Neural progenitor cell (in vitro differentiated cells): ENCODE data around the gene B3GNT2. TPM values are rescaled to one million over a fixed set of nuclear protein-coding genes. Genes with fewer than 3 reads are reported as not detected.

Experiments
- DNase-seq: peaks from one replicate; pipeline ENCODE4 v3.0.0-alpha.2; 2016; ENCODE audit warnings: low spot score
- H2AFZ ChIP-seq: fragments of 200-600 bp; sonication (generic); replicated peaks from 2 replicates; pipeline ENCODE4 v1.6.1; 2016; ENCODE audit warnings: antibody characterized with exemption
- H3F3A ChIP-seq: fragments of 200-600 bp; sonication (generic); 2 replicates; pipeline ENCODE4 v1.6.1; 2016; ENCODE audit warnings: antibody characterized with exemption, low read depth
- H3K27ac ChIP-seq: fragments of 200-600 bp; sonication (generic); 2 replicates; pipeline ENCODE4 v1.5.1; 2016; ENCODE audit warnings: mild to moderate bottlenecking
- H3K27me3 ChIP-seq: fragments of 200-600 bp; sonication (generic); 2 replicates; pipeline ENCODE4 v1.6.1; 2016; ENCODE audit warnings: mild to moderate bottlenecking, moderate library complexity
- H3K36me3 ChIP-seq: fragments of 200-600 bp; sonication (generic); 2 replicates; pipeline ENCODE4 v1.5.1; 2016
- H3K4me1 ChIP-seq: fragments of 200-600 bp; sonication (generic); 2 replicates; pipeline ENCODE4 v1.6.1; 2016; ENCODE audit warnings: mixed run types
- H3K4me2 ChIP-seq: fragments of 200-600 bp; sonication (generic); 2 replicates; pipeline ENCODE4 v1.6.1; 2016
- H3K4me3 ChIP-seq: fragments of 200-600 bp; sonication (generic); 2 replicates; pipeline ENCODE4 v1.5.1; 2016
- H3K79me2 ChIP-seq: fragments of 200-600 bp; sonication (generic); 2 replicates; pipeline ENCODE4 v1.6.1; 2016; ENCODE audit warnings: low read depth
- H3K9ac ChIP-seq: fragments of 200-600 bp; sonication (generic); 2 replicates; pipeline ENCODE4 v1.6.1; 2016
- H3K9me3 ChIP-seq: fragments of 200-600 bp; sonication (generic); 2 replicates; pipeline ENCODE4 v1.5.1; 2016; ENCODE audit warnings: low read depth
- H4K20me1 ChIP-seq: fragments of 200-600 bp; sonication (generic); 2 replicates; pipeline ENCODE4 v1.6.1; 2016; ENCODE audit warnings: low read depth
- H3K27ac Mint-ChIP-seq: 3 replicates; pipeline ENCODE4 v1.8.0; 2021; ENCODE audit warnings: mixed read lengths
- H3K27me3 Mint-ChIP-seq: 2 replicates; pipeline ENCODE4 v1.8.0; 2022; ENCODE audit warnings: low read depth, mild to moderate bottlenecking, inconsistent platforms, moderate library complexity, mixed read lengths; ENCODE audit not compliant: insufficient read depth
- H3K36me3 Mint-ChIP-seq: 3 replicates; pipeline ENCODE4 v1.8.0; 2021; ENCODE audit warnings: mixed read lengths
- H3K4me1 Mint-ChIP-seq: 3 replicates; pipeline ENCODE4 v1.8.0; 2021; ENCODE audit warnings: mixed read lengths
- H3K4me3 Mint-ChIP-seq: 3 replicates; pipeline ENCODE4 v1.8.0; 2021; ENCODE audit warnings: mild to moderate bottlenecking, moderate library complexity, mixed read lengths
- H3K9me3 Mint-ChIP-seq: 3 replicates; pipeline ENCODE4 v1.8.0; 2020; ENCODE audit warnings: mixed read lengths
- CTCF ChIP-seq: fragments of 200-600 bp; sonication (generic); IDR thresholded peaks from 2 replicates; pipeline ENCODE4 v1.5.1; 2017; ENCODE audit warnings: antibody characterized with exemption, mild to moderate bottlenecking
- EZH2 ChIP-seq: fragments of 200-600 bp; sonication (generic); IDR thresholded peaks from 2 replicates; pipeline ENCODE4 v1.6.1; 2017; ENCODE audit warnings: antibody characterized with exemption, mild to moderate bottlenecking, moderate library complexity
- EZH2phosphoT487 ChIP-seq: fragments of 200-600 bp; sonication (generic); IDR thresholded peaks from 2 replicates; pipeline ENCODE4 v1.6.1; 2017; ENCODE audit warnings: antibody characterized with exemption
- total RNA-seq: library from RNA; depleted of rRNA; stranded (reverse); fragments of >200 nt; gene quantifications from 2 replicates; pipeline ENCODE4 v1.2.3, GENCODE V29; 2015; ENCODE audit warnings: low replicate concordance

Gene B3GNT2
- total RNA-seq, 1 donor from 2014 or later, result 73.2 TPM

- no peak overlapping the region for H3K27ac ChIP-seq
- no peaks in the 10 kb centered on the region for H3K9me3 ChIP-seq
- H3F3A ChIP-seq, result no peaks in the 10 kb centered on the region
- no peaks in the 10 kb centered on the region for H3K36me3 ChIP-seq
- H2AFZ ChIP-seq, result no peak overlapping the region
- peaks cover 2% of the 10 kb centered on the region for H3K27me3 Mint-ChIP-seq
- TF ChIP-seq EZH2phosphoT487 (no peak), CTCF (no peak), EZH2 (no peak)
- H3K9ac ChIP-seq, result no peak overlapping the region
- no peaks in the 10 kb centered on the region for H3K27me3 ChIP-seq
- H3K4me1 ChIP-seq, result peaks cover 15% of the 10 kb centered on the region
- H3K27ac Mint-ChIP-seq, result no peak overlapping the region
- H3K4me3 Mint-ChIP-seq, result no peak overlapping the region
- H3K9me3 Mint-ChIP-seq, result peaks cover 2% of the 10 kb centered on the region
- DNase-seq, result no peak
- peaks cover 7% of the 10 kb centered on the region for H3K4me1 Mint-ChIP-seq
- no peaks in the 10 kb centered on the region for H3K79me2 ChIP-seq
- peak overlapping the region; percentile 28 for H3K4me2 ChIP-seq
- no peaks in the 10 kb centered on the region for H4K20me1 ChIP-seq
- no peak overlapping the region for H3K4me3 ChIP-seq
- H3K36me3 Mint-ChIP-seq, result no peaks in the 10 kb centered on the region
These were observed 14.1 kb upstream of the B3GNT2 start for GRCh38 chr2:62181843-62182242.

DNA sequence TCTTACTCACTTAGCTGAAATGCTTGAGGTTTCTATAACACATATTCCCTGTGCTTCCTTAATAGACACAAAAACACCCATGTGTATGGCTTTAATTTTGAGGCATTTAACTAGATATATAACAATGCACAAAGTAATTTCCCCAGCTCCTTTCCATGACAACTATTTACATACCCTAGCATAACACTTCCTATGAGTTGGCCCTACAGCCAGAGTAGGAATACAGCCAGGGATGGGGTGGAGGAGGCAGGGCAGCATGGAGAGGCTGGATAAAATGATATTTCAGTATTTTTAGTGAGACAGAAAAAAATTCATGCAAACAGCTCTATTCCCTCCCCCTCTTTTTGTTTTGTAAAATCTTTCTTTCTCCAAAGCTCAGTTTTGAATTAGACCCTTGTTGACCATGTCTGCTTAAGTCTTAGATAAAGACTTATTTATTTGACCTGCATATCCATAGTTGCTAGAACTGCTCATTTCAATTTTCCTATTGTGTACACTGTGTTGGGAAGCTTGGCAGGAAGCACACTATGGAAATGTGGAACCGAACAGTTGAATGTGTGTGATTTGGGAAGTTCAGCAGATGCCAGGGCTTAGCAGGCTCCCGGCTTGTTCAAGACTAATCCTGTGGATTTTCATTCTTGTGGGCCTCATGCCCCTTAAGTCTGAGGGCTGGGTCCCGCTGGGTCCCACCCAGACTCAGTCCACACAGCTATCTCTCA is 11.2 kb upstream of the B3GNT2 start:
- Mint-ChIP-seq H3K9me3 (peaks cover 2% of the 10 kb centered on the region), H3K36me3 (no peaks in the 10 kb centered on the region), H3K4me1 (peaks cover 4% of the 10 kb centered on the region), H3K27ac (no peak overlapping the region), H3K27me3 (peaks cover 2% of the 10 kb centered on the region), H3K4me3 (no peak overlapping the region)
- H3K4me2 ChIP-seq, result no peak overlapping the region
- H3F3A ChIP-seq, result no peaks in the 10 kb centered on the region
- H4K20me1 ChIP-seq, result no peaks in the 10 kb centered on the region
- DNase-seq, result no peak
- no peak overlapping the region for H3K27ac ChIP-seq
- H3K9me3 ChIP-seq, result no peaks in the 10 kb centered on the region
- H3K4me1 ChIP-seq, result peaks cover 15% of the 10 kb centered on the region
- H2AFZ ChIP-seq, result no peak overlapping the region
- H3K9ac ChIP-seq, result no peak overlapping the region
- TF ChIP-seq CTCF, result no peak
- no peak for TF ChIP-seq EZH2
- TF ChIP-seq EZH2phosphoT487, result no peak
- H3K79me2 ChIP-seq, result no peaks in the 10 kb centered on the region
- H3K27me3 ChIP-seq, result no peaks in the 10 kb centered on the region
- no peak overlapping the region for H3K4me3 ChIP-seq
- no peaks in the 10 kb centered on the region for H3K36me3 ChIP-seq

GRCh38 chr2:62185475-62186155 is 10.3 kb upstream of the B3GNT2 start:
- Histone ChIP-seq H2AFZ (no peak overlapping the region), H3K27ac (no peak overlapping the region), H4K20me1 (no peaks in the 10 kb centered on the region), H3K9ac (no peak overlapping the region), H3F3A (no peaks in the 10 kb centered on the region), H3K9me3 (no peaks in the 10 kb centered on the region), H3K79me2 (no peaks in the 10 kb centered on the region), H3K4me3 (no peak overlapping the region), H3K36me3 (no peaks in the 10 kb centered on the region), H3K27me3 (no peaks in the 10 kb centered on the region), H3K4me2 (no peak overlapping the region), H3K4me1 (peaks cover 15% of the 10 kb centered on the region)
- Mint-ChIP-seq H3K4me3 (no peak overlapping the region), H3K9me3 (peaks cover 2% of the 10 kb centered on the region), H3K36me3 (no peaks in the 10 kb centered on the region), H3K27me3 (peaks cover 4% of the 10 kb centered on the region), H3K4me1 (peaks cover 2% of the 10 kb centered on the region), H3K27ac (no peak overlapping the region)
- DNase-seq, result no peak
- TF ChIP-seq EZH2 (no peak), CTCF (no peak), EZH2phosphoT487 (no peak)
